ENCODE results near the gene CBX5. TPM values are rescaled to one million over a fixed set of nuclear protein-coding genes. Genes with fewer than 3 reads are reported as not detected.

CBX5 gene
- total RNA-seq, 1 experiment from 2014 or later, result 130 TPM

GRCh38 chr12:54253240-54253639 is 26.7 kb downstream of the CBX5 start:
- no peak overlapping the region for H3K4me3 ChIP-seq (ENCODE audit: low read depth in 2 of 2, low read length in 2 of 2)
- ChIA-PET POLR2A (interaction anchor here (0.7 kb wide), 1 partner anchor 27 kb away, joined by 3 read pairs; the partner anchor contains the start of genes CBX5 and HNRNPA1), CTCF (interaction anchor here (0.6 kb wide), 1 partner anchor 221 kb away, joined by 5 read pairs; no protein-coding TSS in a partner anchor)
- H3K4me1 ChIP-seq (ENCODE audit: control insufficient read depth, insufficient read depth, low read length), result peaks cover 26% of the 10 kb centered on the region
- no peaks in the 10 kb centered on the region for H3K9me3 ChIP-seq (ENCODE audit: control insufficient read depth, insufficient read depth, low read depth, low read length)
- TF ChIP-seq SIN3A (IDR thresholded peaks at IDR 0.05; ENCODE audit: borderline replicate concordance, insufficient read depth, low read depth, low read length) (no peak), REST (IDR thresholded peaks at IDR 0.05; ENCODE audit: insufficient read depth in 1 of 2, low read depth in 2 of 2, low read length in 1 of 2) (no peak), TCF7L2 (IDR thresholded peaks at IDR 0.05; ENCODE audit: low read depth, low read length) (peak; percentile 63; the same call in 1 of the 2 replicates)
- ATAC-seq (peak; percentile 84), DNase-seq (ENCODE audit: low read depth, low spot score) (no peak)
- in situ Hi-C loops (cut with HindIII; ENCODE audit: low pct_unique_long_range_greater_than_20kb, low sequenced_read_pairs) (no loop called here), intact Hi-C loops (cut with micrococcal nuclease; ENCODE audit: unreplicated experiment) (no loop called here)
- H3K27me3 ChIP-seq (ENCODE audit: control insufficient read depth, insufficient read depth, low read length), result no peaks in the 10 kb centered on the region
- peak overlapping the region; percentile 73 for H3K27ac ChIP-seq (ENCODE audit: low read length)
- H3K36me3 ChIP-seq (ENCODE audit: control insufficient read depth, insufficient read depth, low read length), result peaks cover 9% of the 10 kb centered on the region
- BruUV-seq (replicated peaks), result no TSS peak

- ChIA-PET POLR2A (interaction anchor here (0.7 to 1.0 kb wide), 3 partner anchors 28 to 32 kb away, joined by 3 to 8 read pairs (median 3); partner anchors contain the start of genes CBX5 and HNRNPA1), CTCF (interaction anchor here (0.6 to 1.2 kb wide), 5 partner anchors 8 to 104 kb away, joined by 3 to 22 read pairs (median 7); partner anchors contain the start of gene COPZ1)
- intact Hi-C loops (cut with micrococcal nuclease; ENCODE audit: unreplicated experiment) (no loop called here), in situ Hi-C loops (cut with HindIII; ENCODE audit: low pct_unique_long_range_greater_than_20kb, low sequenced_read_pairs) (no loop called here)
- no peak for TF ChIP-seq POLR2AphosphoS5 (IDR thresholded peaks at IDR 0.05; ENCODE audit: low read depth, low read length)
- TF ChIP-seq CTCF (IDR thresholded peaks at IDR 0.05), result no peak; the same call in 1 of the 2 replicates
- TF ChIP-seq SIN3A (IDR thresholded peaks at IDR 0.05; ENCODE audit: borderline replicate concordance, insufficient read depth, low read depth, low read length), result no peak
- no peak for TF ChIP-seq REST (IDR thresholded peaks at IDR 0.05; ENCODE audit: insufficient read depth in 1 of 2, low read depth in 2 of 2, low read length in 1 of 2)
- TF ChIP-seq TCF7L2 (IDR thresholded peaks at IDR 0.05; ENCODE audit: low read depth, low read length), result no peak
- no peaks in the 10 kb centered on the region for H3K9me3 ChIP-seq (ENCODE audit: control insufficient read depth, insufficient read depth, low read depth, low read length)
- BruUV-seq (replicated peaks), result TSS peak; percentile 59
- peak overlapping the region; percentile 73 for H3K27ac ChIP-seq (ENCODE audit: low read length)
- DNase-seq (ENCODE audit: low read depth, low spot score) (no peak), ATAC-seq (peak; percentile 57; the same call in 1 of the 2 replicates)
- H3K4me3 ChIP-seq (ENCODE audit: low read depth in 2 of 2, low read length in 2 of 2), result no peak overlapping the region
- H3K4me1 ChIP-seq (ENCODE audit: control insufficient read depth, insufficient read depth, low read length), result peaks cover 17% of the 10 kb centered on the region
- H3K36me3 ChIP-seq (ENCODE audit: control insufficient read depth, insufficient read depth, low read length), result peaks cover 7% of the 10 kb centered on the region
- no peaks in the 10 kb centered on the region for H3K27me3 ChIP-seq (ENCODE audit: control insufficient read depth, insufficient read depth, low read length)
These were observed 28.1 kb downstream of the CBX5 start for GRCh38 chr12:54251667-54252284.
